KMS-11 (cell line): ENCODE results near the gene CTNNA3.

ENCODE experiments used
- H2AFZ ChIP-seq: fragments of 200-600 bp; sonication (generic); 2 replicates; pipeline ENCODE4 v1.6.1; 2016; ENCODE audit warnings: antibody characterized with exemption, mixed run types, low read depth
- H3K27ac ChIP-seq: fragments of 200-600 bp; sonication (generic); 2 replicates; pipeline ENCODE4 v1.6.1; 2016; ENCODE audit warnings: mild to moderate bottlenecking, mixed run types
- H3K27me3 ChIP-seq: fragments of 200-600 bp; sonication (generic); 2 replicates; pipeline ENCODE4 v1.6.1; 2017; ENCODE audit warnings: mild to moderate bottlenecking, low read depth, mixed run types, moderate library complexity; ENCODE audit not compliant: insufficient read depth
- H3K36me3 ChIP-seq: fragments of 200-600 bp; sonication (generic); 2 replicates; pipeline ENCODE4 v1.6.1; 2017; ENCODE audit warnings: mild to moderate bottlenecking, mixed run types; ENCODE audit not compliant: insufficient read depth
- H3K4me1 ChIP-seq: fragments of 200-600 bp; sonication (generic); 2 replicates; pipeline ENCODE4 v1.6.1; 2016; ENCODE audit warnings: mild to moderate bottlenecking, low read depth, mixed run types; ENCODE audit not compliant: poor library complexity, severe bottlenecking
- H3K4me2 ChIP-seq: fragments of 200-600 bp; sonication (generic); 2 replicates; pipeline ENCODE4 v1.7.0; 2016; ENCODE audit warnings: mild to moderate bottlenecking, mixed run types
- H3K4me3 ChIP-seq: fragments of 200-600 bp; sonication (generic); IDR thresholded peaks from 2 replicates; pipeline ENCODE4 v1.6.1; 2017; ENCODE audit warnings: low read depth, low read length, mixed read lengths; ENCODE audit not compliant: insufficient read depth
- H3K79me2 ChIP-seq: fragments of 200-600 bp; sonication (generic); 2 replicates; pipeline ENCODE4 v1.6.1; 2016; ENCODE audit warnings: low read depth, mixed run types; ENCODE audit not compliant: insufficient read depth
- H3K9ac ChIP-seq: fragments of 200-600 bp; sonication (generic); 2 replicates; pipeline ENCODE4 v1.6.1; 2016; ENCODE audit warnings: mild to moderate bottlenecking, mixed run types
- H4K20me1 ChIP-seq: fragments of 200-600 bp; sonication (generic); 2 replicates; pipeline ENCODE4 v1.6.1; 2016; ENCODE audit warnings: mild to moderate bottlenecking, mixed run types; ENCODE audit not compliant: insufficient read depth
- CTCF ChIP-seq: fragments of 200-600 bp; sonication (generic); conservative IDR thresholded peaks from 2 replicates; pipeline ENCODE4 v1.6.1; 2017; ENCODE audit warnings: low read depth, mild to moderate bottlenecking, antibody characterized with exemption, low read length, moderate library complexity, mixed read lengths

Gene CTNNA3

GRCh38 chr10:66881814-66882213, 814.2 kb downstream of the CTNNA3 start:
- Histone ChIP-seq H3K4me3 (no peak overlapping the region), H3K36me3 (no peaks in the 10 kb centered on the region), H3K27me3 (no peaks in the 10 kb centered on the region), H3K4me2 (no peak overlapping the region), H3K9ac (no peak overlapping the region), H4K20me1 (no peaks in the 10 kb centered on the region), H3K4me1 (no peaks in the 10 kb centered on the region), H2AFZ (no peak overlapping the region), H3K79me2 (no peaks in the 10 kb centered on the region), H3K27ac (no peak overlapping the region)
- TF ChIP-seq CTCF: no peak

DNA sequence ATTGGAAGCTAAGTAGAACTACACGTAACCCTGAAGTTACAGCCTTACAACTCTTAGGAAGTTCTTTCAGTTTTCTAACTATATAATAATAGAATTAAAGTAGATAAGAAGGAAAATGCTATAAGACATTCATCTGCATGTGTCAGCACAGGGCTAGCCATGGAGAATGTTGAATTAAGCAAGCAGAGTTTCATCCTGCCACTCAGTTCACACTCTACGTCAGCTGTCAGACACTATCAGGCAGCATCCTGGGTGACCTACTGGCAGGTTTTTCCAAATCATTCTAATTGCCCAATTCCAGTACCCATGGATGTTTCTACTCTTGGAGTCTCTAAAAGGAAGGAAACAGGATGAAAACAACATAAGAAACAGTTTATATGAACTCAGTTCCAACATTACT, 815.2 kb downstream of the CTNNA3 start:
- no peaks in the 10 kb centered on the region for H3K27me3 ChIP-seq
- no peak overlapping the region for H3K9ac ChIP-seq
- no peak for TF ChIP-seq CTCF
- no peaks in the 10 kb centered on the region for H3K79me2 ChIP-seq
- H2AFZ ChIP-seq: no peak overlapping the region
- H4K20me1 ChIP-seq: no peaks in the 10 kb centered on the region
- H3K27ac ChIP-seq: no peak overlapping the region
- H3K4me3 ChIP-seq: no peak overlapping the region
- no peaks in the 10 kb centered on the region for H3K4me1 ChIP-seq
- no peaks in the 10 kb centered on the region for H3K36me3 ChIP-seq
- H3K4me2 ChIP-seq: no peak overlapping the region

DNA sequence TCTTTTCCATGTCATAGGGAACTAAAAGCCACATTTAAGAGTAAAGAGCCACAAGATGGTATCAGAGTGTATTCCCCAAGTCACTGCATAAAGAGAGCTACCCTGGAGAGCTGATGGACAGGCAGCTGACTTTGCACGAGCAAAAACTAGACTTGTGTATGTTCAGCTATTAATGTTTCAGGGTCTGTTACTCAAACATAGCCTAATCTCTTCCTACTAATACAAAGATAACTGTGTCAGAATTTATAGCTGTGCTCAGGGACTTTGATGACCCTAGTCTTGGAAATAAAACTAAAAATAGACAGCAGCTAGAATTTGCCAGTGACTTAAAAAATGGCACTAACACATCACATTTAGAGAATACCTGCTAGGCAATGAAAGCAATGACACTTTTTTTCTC, 815.7 kb downstream of the CTNNA3 start:
- Histone ChIP-seq H3K4me1 (no peaks in the 10 kb centered on the region), H3K79me2 (no peaks in the 10 kb centered on the region), H2AFZ (no peak overlapping the region), H3K36me3 (no peaks in the 10 kb centered on the region), H3K27ac (no peak overlapping the region), H3K4me3 (no peak overlapping the region), H3K9ac (no peak overlapping the region), H3K4me2 (no peak overlapping the region), H4K20me1 (no peaks in the 10 kb centered on the region), H3K27me3 (no peaks in the 10 kb centered on the region)
- no peak for TF ChIP-seq CTCF

DNA sequence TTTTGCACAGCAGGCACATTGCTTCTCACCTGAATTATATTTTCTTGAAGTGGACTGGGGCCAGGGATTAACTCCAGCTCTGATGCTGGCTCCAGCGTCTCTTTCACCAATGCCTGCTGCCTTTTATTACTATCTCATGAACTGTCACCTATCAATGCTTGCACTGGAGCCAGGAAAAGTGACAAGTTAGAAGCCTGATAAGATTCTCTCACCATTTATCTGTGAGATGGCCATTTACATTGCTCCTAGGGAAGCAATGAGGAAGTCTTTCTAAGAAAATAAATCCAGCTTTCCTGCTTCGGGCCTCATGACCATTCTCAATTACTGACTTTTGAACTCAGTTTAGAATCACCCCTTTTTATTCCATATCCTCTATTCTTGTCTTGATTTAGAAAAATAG, 818.6 kb downstream of the CTNNA3 start:
- no peaks in the 10 kb centered on the region for H3K4me1 ChIP-seq
- no peak overlapping the region for H3K9ac ChIP-seq
- H2AFZ ChIP-seq: no peak overlapping the region
- no peak for TF ChIP-seq CTCF
- H3K4me3 ChIP-seq: no peak overlapping the region
- no peaks in the 10 kb centered on the region for H4K20me1 ChIP-seq
- no peaks in the 10 kb centered on the region for H3K27me3 ChIP-seq
- no peak overlapping the region for H3K27ac ChIP-seq
- no peaks in the 10 kb centered on the region for H3K36me3 ChIP-seq
- no peaks in the 10 kb centered on the region for H3K79me2 ChIP-seq
- H3K4me2 ChIP-seq: no peak overlapping the region

GRCh38 chr10:66869635-66870034, 826.4 kb downstream of the CTNNA3 start:
- no peaks in the 10 kb centered on the region for H3K27me3 ChIP-seq
- no peaks in the 10 kb centered on the region for H3K4me1 ChIP-seq
- H4K20me1 ChIP-seq: no peaks in the 10 kb centered on the region
- no peak overlapping the region for H3K4me2 ChIP-seq
- no peaks in the 10 kb centered on the region for H3K36me3 ChIP-seq
- no peak overlapping the region for H3K9ac ChIP-seq
- no peak overlapping the region for H2AFZ ChIP-seq
- H3K4me3 ChIP-seq: no peak overlapping the region
- H3K27ac ChIP-seq: no peak overlapping the region
- no peak for TF ChIP-seq CTCF
- no peaks in the 10 kb centered on the region for H3K79me2 ChIP-seq
